SKM-1 treated with dmso at 0.1 percent for 144 hours (cell line): ENCODE data around the gene TLR9.
"Not testable (repeated sequence)": the region's sequence is repeated elsewhere in the genome, so short reads cannot be mapped to it uniquely, and the experiment has no call there.

Experiments
- DNase-seq: peaks from one replicate; lab custom pipeline; 2025; ENCODE audit not compliant: unreplicated experiment; lab: John Stamatoyannopoulos, UW

The TLR9 gene

GRCh38 chr3:52225452-52226228, at the start of gene TLR9:
Gene TLR9, minus strand, starts transcription at chr3:52225645. Its CDS starts 116 bp downstream, at chr3:52225529.
- peak; percentile 84 for DNase-seq

GRCh38 chr3:52274781-52275180, 49.3 kb upstream of the TLR9 start:
- DNase-seq = not testable (repeated sequence)

- no peak for DNase-seq
These were observed 47.4 kb upstream of the TLR9 start for GRCh38 chr3:52272831-52273230.

- DNase-seq = not testable (repeated sequence)
These were observed 46.7 kb upstream of the TLR9 start for GRCh38 chr3:52272172-52272571.

- DNase-seq = no peak
These were observed 44.9 kb upstream of the TLR9 start for GRCh38 chr3:52270252-52270754.

- DNase-seq = no peak
These were observed 44.3 kb upstream of the TLR9 start for GRCh38 chr3:52269776-52270175.

DNA sequence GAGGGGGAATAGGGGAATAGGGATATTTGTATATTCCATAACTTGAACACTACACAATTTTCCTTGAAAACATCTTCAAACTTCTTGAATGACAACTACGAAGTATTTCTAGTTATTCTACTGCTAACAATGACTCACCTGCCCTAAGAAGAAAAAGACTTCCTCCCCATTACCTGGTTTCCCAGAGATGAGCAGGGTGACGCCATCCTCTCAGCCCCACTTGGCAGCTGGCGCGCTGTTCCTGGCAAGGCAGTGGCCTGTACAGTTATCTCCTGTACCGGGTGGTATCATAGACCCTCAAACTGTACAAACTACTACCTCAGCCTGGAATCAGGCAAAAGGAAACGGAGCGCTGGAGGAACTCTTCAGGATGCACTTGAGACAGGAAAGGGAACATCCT, 42.6 kb upstream of the TLR9 start:
- DNase-seq = no peak

GRCh38 chr3:52265387-52265786, 39.9 kb upstream of the TLR9 start:
- no peak for DNase-seq

DNA sequence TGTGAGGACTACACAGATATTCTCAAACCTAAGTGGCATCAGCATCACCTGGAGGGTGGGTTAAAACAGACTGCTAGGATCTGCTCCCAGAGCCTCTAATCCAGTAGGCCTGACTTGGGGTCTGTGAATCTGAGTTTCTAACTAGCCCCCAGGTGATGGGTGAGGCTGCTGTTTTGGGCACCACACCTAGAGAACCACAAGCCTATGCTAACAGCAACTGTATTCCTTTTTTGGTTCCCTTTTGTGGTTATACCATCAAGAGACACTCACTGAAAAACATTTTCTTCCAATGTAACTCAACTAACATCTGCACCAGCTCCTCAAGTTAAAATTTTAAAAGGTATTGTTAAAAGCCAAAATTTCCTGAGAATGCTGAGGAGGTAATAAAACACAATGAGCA, 37.0 kb upstream of the TLR9 start:
- no peak for DNase-seq

DNA sequence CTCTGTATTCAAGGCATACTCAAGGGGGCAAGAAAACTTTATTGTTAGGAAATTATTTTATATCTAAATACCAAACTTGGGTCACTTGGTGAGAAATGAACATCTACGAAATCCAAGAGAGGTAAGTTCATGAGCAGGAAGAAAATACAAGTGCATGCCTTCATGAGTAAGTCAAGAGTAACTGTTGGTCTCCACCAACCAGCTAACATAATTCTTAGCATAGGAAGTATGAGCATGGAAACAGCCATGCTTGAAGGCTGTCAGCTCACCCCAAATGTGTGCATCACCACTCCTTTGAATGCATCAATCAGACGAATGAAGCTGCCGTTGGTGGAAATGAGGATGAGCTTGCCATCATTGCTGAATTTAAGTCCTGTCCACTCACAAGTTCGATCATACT, 34.0 kb upstream of the TLR9 start:
- DNase-seq = no peak

DNA sequence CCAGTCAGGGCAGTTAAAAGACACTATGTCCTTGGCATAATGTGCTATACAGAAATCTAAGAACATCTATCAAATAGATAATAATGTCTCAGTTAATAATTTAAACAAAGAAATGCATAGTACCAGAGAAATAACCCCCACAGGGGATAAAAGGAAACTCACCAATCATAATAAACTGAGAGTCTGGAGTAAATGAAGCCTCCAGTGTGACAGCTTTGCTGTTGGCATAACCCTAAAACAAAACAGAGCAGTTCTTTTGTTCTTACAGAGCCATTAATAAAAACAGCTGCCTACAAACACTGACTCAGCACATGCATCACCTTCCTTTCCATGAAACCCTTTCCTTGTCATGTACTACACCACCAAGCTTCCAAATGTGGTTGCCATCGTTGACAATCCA, 33.6 kb upstream of the TLR9 start:
- DNase-seq = no peak

DNA sequence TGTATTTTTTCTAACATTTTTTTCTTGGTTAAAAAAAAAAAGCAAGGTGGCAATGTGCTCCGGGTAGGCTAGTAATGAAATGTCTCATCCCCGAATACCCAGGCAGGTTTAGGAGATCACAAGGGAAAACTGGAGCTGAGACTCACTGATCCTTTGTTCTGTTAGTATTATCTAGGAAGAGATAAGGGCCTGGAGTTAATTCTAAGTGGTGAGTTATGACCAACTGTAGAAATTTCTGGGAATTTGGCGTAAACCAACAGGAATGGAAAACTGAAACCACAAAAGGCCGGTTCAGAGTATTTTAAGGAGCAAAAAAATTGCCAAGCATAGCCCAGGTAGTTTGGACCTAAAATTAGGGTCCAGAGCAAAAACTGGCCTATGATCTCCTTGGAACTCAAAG, 32.5 kb upstream of the TLR9 start:
- DNase-seq = no peak

- no peak for DNase-seq
These were observed 31.2 kb upstream of the TLR9 start for GRCh38 chr3:52256622-52257021.

DNA sequence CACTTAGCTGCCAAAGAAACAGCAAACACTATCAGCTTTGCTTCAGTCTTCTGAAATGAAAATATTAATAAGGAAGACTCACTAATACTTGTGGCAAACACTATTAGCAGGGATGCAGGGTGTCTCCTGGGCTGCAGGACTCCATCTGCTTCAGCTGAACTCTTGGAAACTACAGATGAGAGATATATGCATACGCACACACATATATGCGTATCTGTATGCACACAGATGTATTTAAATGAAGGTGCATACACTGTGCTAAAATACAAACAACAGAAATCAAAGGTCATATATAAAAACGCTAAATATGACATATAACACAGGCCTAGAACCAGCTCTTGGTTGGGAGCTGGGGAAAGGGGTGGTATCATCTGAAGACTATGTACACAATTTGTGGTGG, 30.7 kb upstream of the TLR9 start:
- DNase-seq = no peak

GRCh38 chr3:52254608-52255007, 29.2 kb upstream of the TLR9 start:
- DNase-seq = no peak

- peak; percentile 88 for DNase-seq
These were observed 28.2 kb upstream of the TLR9 start for GRCh38 chr3:52253314-52254304.

DNA sequence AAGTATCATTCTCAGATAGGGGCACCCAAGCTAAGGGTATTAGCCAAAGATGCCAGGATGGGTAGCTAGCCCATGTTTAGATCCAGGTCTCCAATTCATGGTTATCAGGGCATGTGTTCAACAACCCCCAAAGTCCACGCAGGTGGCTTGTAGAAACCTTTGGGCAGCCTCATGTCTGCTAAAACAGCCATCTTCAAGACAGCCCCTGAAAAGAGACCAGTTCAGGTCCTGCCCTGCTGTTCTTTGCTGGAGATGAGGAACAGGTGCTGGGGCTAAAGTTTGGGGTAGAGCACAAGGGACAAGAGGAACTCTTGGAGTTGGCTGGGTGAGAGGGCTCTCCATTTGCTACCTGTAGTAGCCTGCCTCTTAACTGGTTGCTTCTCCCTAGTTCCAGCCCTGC, 24.7 kb upstream of the TLR9 start:
- DNase-seq = no peak

DNA sequence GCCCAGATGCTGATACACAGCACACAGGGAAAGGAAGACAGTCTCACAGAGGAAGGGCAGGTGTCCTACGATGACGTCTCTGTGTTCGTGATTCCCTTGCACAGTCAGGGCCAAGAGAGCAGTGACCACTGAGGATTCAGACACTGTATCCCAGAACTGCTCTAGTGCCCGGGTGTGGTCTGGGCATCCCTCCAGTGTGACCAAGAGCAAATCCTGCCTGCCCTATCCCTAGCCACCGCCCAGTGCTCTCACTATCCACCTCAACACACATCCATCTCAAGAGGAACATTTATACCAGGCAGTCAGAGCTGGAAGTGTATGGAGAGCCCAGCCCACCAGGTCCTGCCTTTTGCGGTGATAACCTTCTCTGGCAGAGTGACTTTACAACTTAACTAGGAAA, 24.2 kb upstream of the TLR9 start:
- no peak for DNase-seq

DNA sequence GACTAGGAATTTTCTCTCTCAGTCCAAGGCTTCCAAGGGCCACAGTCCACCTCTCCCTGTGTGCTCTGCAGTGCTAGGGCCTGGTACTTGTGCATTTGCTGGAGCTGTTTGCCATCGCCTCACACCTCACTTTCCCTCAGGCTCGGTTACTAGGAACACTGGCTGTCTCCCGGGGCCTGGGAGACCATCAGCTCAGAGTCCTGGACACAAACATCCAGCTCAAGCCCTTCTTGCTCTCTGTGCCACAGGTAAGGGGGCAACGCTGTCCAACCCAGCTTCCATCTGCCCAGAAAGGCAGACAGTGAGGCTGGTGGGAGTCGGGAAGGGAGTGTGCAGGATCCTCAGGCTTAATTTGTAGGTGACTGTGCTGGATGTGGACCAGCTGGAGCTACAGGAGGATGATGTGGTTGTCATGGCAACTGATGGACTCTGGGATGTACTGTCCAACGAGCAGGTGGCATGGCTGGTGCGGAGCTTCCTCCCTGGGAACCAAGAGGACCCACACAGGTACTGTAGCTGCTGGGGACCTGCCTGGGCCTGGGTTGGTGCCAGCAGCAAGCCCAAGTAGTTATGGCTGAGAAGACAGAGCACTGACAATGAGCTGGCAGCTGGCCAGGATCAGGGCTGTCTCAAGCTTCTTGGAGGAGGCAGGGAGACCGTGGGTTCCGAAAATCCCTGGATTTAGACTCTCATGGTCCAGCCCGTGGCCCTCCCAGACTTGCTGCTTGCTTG, 23.5 kb upstream of the TLR9 start:
- DNase-seq = no peak

GRCh38 chr3:52248165-52248541, 22.7 kb upstream of the TLR9 start:
- DNase-seq = no peak
